Mesenchymal stem cell (in vitro differentiated cells and primary cell): ENCODE results near the gene RASAL3. TPM values are rescaled to one million over a fixed set of nuclear protein-coding genes. Genes with fewer than 3 reads are reported as not detected.

Experiments used
- DNase-seq: peaks from one replicate; pipeline ENCODE4 v3.0.0-alpha.2; 2013
- H2AFZ ChIP-seq: one replicate; pipeline ENCODE4 v1.6.1; 2013; ENCODE audit warnings: low read depth, mild to moderate bottlenecking, control low read depth, inconsistent platforms, low read length, moderate library complexity
- H2AK5ac ChIP-seq: 2 replicates; pipeline ENCODE4 v1.6.1; 2013; ENCODE audit warnings: low read length, moderate library complexity, mild to moderate bottlenecking, inconsistent platforms; ENCODE audit not compliant: severe bottlenecking
- H2BK120ac ChIP-seq: one replicate; pipeline ENCODE4 v1.6.1; 2013; ENCODE audit warnings: low read depth, mild to moderate bottlenecking, inconsistent platforms, low read length, moderate library complexity
- H2BK12ac ChIP-seq, 2 experiments: one replicate each; pipeline ENCODE4 v1.6.1; 2013; ENCODE audit warnings: inconsistent platforms in 2 of 2, low read length in 2 of 2, mild to moderate bottlenecking in 2 of 2, moderate library complexity in 2 of 2, control low read depth in 1 of 2
- H2BK15ac ChIP-seq: one replicate; pipeline ENCODE4 v1.6.1; 2013; ENCODE audit warnings: mild to moderate bottlenecking, low read depth, inconsistent platforms; ENCODE audit not compliant: poor library complexity, severe bottlenecking
- H2BK5ac ChIP-seq: 2 replicates; pipeline ENCODE4 v1.6.1; 2013; ENCODE audit warnings: low read depth, mild to moderate bottlenecking, low read length, control low read depth, inconsistent platforms; ENCODE audit not compliant: poor library complexity, severe bottlenecking
- H3K14ac ChIP-seq, 2 experiments: one replicate each; pipeline ENCODE4 v1.6.1; 2013; ENCODE audit warnings: inconsistent platforms in 2 of 2, low read length in 2 of 2, control low read depth in 1 of 2, mild to moderate bottlenecking in 1 of 2, moderate library complexity in 1 of 2
- H3K18ac ChIP-seq, 2 experiments: one replicate each; pipeline ENCODE4 v1.6.1; 2013; ENCODE audit warnings: inconsistent platforms in 2 of 2, low read length in 2 of 2, control low read depth in 1 of 2, low read depth in 1 of 2, mild to moderate bottlenecking in 1 of 2
- H3K23ac ChIP-seq, 2 experiments: one replicate each; pipeline ENCODE4 v1.6.1; 2013; ENCODE audit warnings: inconsistent platforms in 2 of 2, low read length in 2 of 2, mild to moderate bottlenecking in 2 of 2, moderate library complexity in 2 of 2, control low read depth in 1 of 2
- H3K27ac ChIP-seq: 2 replicates; pipeline ENCODE4 v1.5.1; 2013; ENCODE audit warnings: mild to moderate bottlenecking, moderate library complexity, low read length, control low read depth, inconsistent platforms; ENCODE audit not compliant: poor library complexity, severe bottlenecking
- H3K27me3 ChIP-seq, 2 experiments: 2 replicates each; pipeline versions ENCODE4 v1.6.1 to v1.7.0; 2013; ENCODE audit warnings: low read length in 2 of 2, mild to moderate bottlenecking in 2 of 2, moderate library complexity in 2 of 2, control low read depth in 1 of 2, inconsistent platforms in 1 of 2; ENCODE audit not compliant: control insufficient read depth in 1 of 2, insufficient read depth in 1 of 2
- H3K36me3 ChIP-seq, 2 experiments: 2 replicates each; pipeline versions ENCODE4 v1.6.1 to v1.7.0; 2013; ENCODE audit warnings: low read length in 2 of 2, control low read depth in 1 of 2, inconsistent platforms in 1 of 2, low read depth in 1 of 2, mild to moderate bottlenecking in 1 of 2; ENCODE audit not compliant: insufficient read depth in 2 of 2, control insufficient read depth in 1 of 2
- H3K4ac ChIP-seq, 2 experiments: one replicate each; pipeline ENCODE4 v1.6.1; 2013; ENCODE audit warnings: inconsistent platforms in 2 of 2, low read length in 2 of 2, mild to moderate bottlenecking in 2 of 2, moderate library complexity in 2 of 2, control low read depth in 1 of 2, low read depth in 1 of 2
- H3K4me1 ChIP-seq: 2 replicates; pipeline ENCODE4 v1.6.1; 2013; ENCODE audit warnings: low read depth, low read length, control low read depth; ENCODE audit not compliant: control insufficient read depth, insufficient read depth
- H3K4me2 ChIP-seq: 2 replicates; pipeline ENCODE4 v1.6.1; 2013; ENCODE audit warnings: low read length, mild to moderate bottlenecking, inconsistent platforms; ENCODE audit not compliant: poor library complexity, severe bottlenecking
- H3K4me3 ChIP-seq, 2 experiments: 2 replicates each; pipeline versions ENCODE4 v1.5.1 to v1.7.0; 2013; ENCODE audit warnings: low read length in 2 of 2, mild to moderate bottlenecking in 2 of 2, control low read depth in 1 of 2, low read depth in 1 of 2; ENCODE audit not compliant: insufficient read depth in 1 of 2
- H3K79me1 ChIP-seq: replicated peaks from 2 replicates; pipeline ENCODE4 v1.6.1; 2013; ENCODE audit warnings: mild to moderate bottlenecking, control low read depth, low read length, inconsistent platforms; ENCODE audit not compliant: poor library complexity, severe bottlenecking
- H3K9ac ChIP-seq: 2 replicates; pipeline ENCODE4 v1.7.0; 2013; ENCODE audit warnings: mild to moderate bottlenecking, low read length, moderate library complexity
- H3K9me3 ChIP-seq: 2 replicates; pipeline ENCODE4 v1.7.0; 2013; ENCODE audit warnings: mild to moderate bottlenecking, low read length; ENCODE audit not compliant: control insufficient read depth
- H4K8ac ChIP-seq: one replicate; pipeline ENCODE4 v1.6.1; 2013; ENCODE audit warnings: inconsistent platforms, mild to moderate bottlenecking, low read length, moderate library complexity
- H4K91ac ChIP-seq: one replicate; pipeline ENCODE4 v1.6.1; 2013; ENCODE audit warnings: mild to moderate bottlenecking, low read length, inconsistent platforms
- WGBS: methylation state at CpG from one replicate; pipeline ENCODE4 v1.1.7; 2013; ENCODE audit warnings: mixed read lengths; 5-methylcytosine and 5-hydroxymethylcytosine counted together
- small RNA-seq: library from polyadenylated mRNA; stranded (forward); fragments of <200 nt; extraction: miRNeasy Mini kit (QIAGEN cat#:217004); gene quantifications from one replicate; pipeline ENCODE3, GENCODE V24; 2013; ENCODE audit warnings: low read depth

Gene RASAL3

GRCh38 chr19:15404097-15404779 lies 60.1 kb downstream of the RASAL3 start:
- Histone ChIP-seq H4K8ac (no peak overlapping the region), H3K9ac (no peak overlapping the region), H3K4ac (no peak overlapping the region), H2AFZ (no peak overlapping the region), H2BK12ac (no peak overlapping the region), H2BK15ac (no peak overlapping the region), H2AK5ac (no peak overlapping the region), H4K91ac (no peak overlapping the region), H3K4me1 (peaks cover 29% of the 10 kb centered on the region), H3K27me3 (no peaks in the 10 kb centered on the region), H3K9me3 (no peaks in the 10 kb centered on the region), H3K79me1 (peaks cover 10% of the 10 kb centered on the region), H3K36me3 (peaks cover 52 to 60% of the 10 kb centered on the region in 2 experiments), H3K4me3 (no peak overlapping the region), H2BK120ac (no peak overlapping the region), H3K4me2 (peak overlapping the region; percentile 1), H3K27ac (peak overlapping the region; percentile 55), H2BK5ac (no peak overlapping the region), H3K14ac (no peak overlapping the region), H3K18ac (no peak overlapping the region), H3K23ac (no peak overlapping the region)
- no peak for DNase-seq
- 97% methylated on average over 7 of the region's 7 CpGs for WGBS

DNA sequence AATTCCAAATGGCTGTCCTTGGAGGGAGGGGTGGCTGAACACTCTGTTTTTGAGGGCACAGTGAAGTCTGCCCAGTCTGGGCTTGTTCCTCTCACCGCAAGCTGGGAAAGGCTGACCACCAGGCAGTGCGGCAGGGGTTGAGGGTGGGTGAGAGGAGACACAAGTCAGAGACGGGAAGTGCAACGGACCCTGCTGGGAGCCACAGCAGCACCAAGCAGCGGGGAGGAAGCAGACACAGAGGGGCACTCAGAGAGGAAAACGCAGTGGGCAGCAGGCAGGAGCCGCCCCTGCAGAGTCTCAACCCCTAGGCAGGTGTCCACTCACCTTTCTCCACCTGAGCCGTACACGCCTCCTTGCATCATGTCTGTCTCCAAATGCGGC lies 61.2 kb downstream of the RASAL3 start:
- H2BK5ac ChIP-seq: no peak overlapping the region
- H3K79me1 ChIP-seq: peaks cover 20% of the 10 kb centered on the region
- no peaks in the 10 kb centered on the region for H3K9me3 ChIP-seq
- H2BK120ac ChIP-seq: no peak overlapping the region
- WGBS: 96% methylated on average over 10 of the region's 10 CpGs
- no peak overlapping the region for H3K4me3 ChIP-seq
- no peak overlapping the region for H2AK5ac ChIP-seq
- no peak overlapping the region for H3K18ac ChIP-seq
- no peak for DNase-seq
- H2AFZ ChIP-seq: no peak overlapping the region
- H2BK12ac ChIP-seq: no peak overlapping the region
- H3K27ac ChIP-seq: no peak overlapping the region
- H3K4me1 ChIP-seq: peaks cover 29% of the 10 kb centered on the region
- no peak overlapping the region for H3K14ac ChIP-seq
- H4K8ac ChIP-seq: no peak overlapping the region
- no peak overlapping the region for H3K23ac ChIP-seq
- no peak overlapping the region for H3K9ac ChIP-seq
- H3K36me3 ChIP-seq: peaks cover 63 to 66% of the 10 kb centered on the region in 2 experiments
- no peaks in the 10 kb centered on the region for H3K27me3 ChIP-seq
- H4K91ac ChIP-seq: no peak overlapping the region
- H2BK15ac ChIP-seq: no peak overlapping the region
- no peak overlapping the region for H3K4ac ChIP-seq
- no peak overlapping the region for H3K4me2 ChIP-seq

DNA sequence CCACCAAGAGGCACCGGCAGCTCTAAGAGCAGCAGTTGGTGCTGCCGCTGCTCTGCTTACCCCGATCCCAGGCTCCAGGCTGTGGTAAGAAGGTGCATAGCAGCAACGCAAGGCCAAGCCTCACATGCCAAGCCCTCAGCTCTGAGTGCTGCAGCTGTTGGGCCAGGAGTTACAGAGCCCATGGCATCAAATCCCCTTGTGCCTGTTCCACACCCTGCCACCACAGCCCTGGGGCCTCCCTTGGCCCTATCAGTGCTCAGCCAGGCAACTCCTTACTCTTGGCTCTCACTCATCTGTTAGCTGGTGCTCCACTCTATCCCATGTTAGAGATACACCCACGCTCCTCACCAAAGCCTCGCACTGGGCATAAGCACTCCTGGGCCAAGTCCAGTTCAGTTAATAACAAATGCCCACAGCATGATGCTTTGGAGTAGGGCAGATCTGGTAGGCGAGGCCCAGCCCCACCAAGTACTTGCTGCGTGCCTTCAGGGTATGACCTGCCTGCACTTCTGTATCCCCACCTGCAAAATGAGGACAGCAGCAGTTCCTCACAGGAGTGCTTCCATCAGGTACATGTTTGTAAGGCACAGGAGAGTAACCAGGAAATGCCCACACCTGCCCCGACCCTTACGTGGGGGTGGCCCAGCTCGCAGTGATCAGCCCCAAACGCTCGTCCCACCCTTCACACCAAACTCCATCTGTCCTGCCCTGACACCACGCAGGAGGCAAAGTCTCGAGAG lies 61.8 kb downstream of the RASAL3 start:
- Histone ChIP-seq H3K4ac (no peak overlapping the region), H2BK12ac (no peak overlapping the region), H3K27me3 (no peaks in the 10 kb centered on the region), H3K36me3 (peaks cover 66 to 69% of the 10 kb centered on the region in 2 experiments), H3K14ac (no peak overlapping the region), H3K4me1 (peaks cover 32% of the 10 kb centered on the region), H3K4me2 (no peak overlapping the region), H2BK15ac (no peak overlapping the region), H3K23ac (no peak overlapping the region), H3K27ac (no peak overlapping the region), H3K18ac (no peak overlapping the region), H3K9ac (no peak overlapping the region), H4K8ac (no peak overlapping the region), H3K79me1 (peaks cover 25% of the 10 kb centered on the region), H3K4me3 (no peak overlapping the region), H2AFZ (no peak overlapping the region), H2AK5ac (no peak overlapping the region), H3K9me3 (no peaks in the 10 kb centered on the region), H2BK5ac (no peak overlapping the region), H2BK120ac (no peak overlapping the region), H4K91ac (no peak overlapping the region)
- no peak for DNase-seq
- 95% methylated on average over 12 of the region's 15 CpGs for WGBS

Small RNA genes within 50 kb of the gene (small RNA-seq; reads per million reads assigned to genes)
- not detected for gene MIR1470
